Left renal pelvis (tissue), 4 donors: Measurements from ENCODE around the gene DARS1. TPM values are rescaled to one million over a fixed set of nuclear protein-coding genes. Genes with fewer than 3 reads are reported as not detected.

Source experiments
- DNase-seq, 4 donors: peaks; one replicate each; pipeline ENCODE4 v3.0.0-alpha.2; 2013; ENCODE audit warnings: low read depth in 4 of 4, low spot score in 3 of 4
- polyA plus RNA-seq, 4 donors: library from polyadenylated mRNA; unstranded; fragments of 120-200 nt; gene quantifications; one replicate each; pipeline ENCODE4 v1.2.1, GENCODE V29; 2013; ENCODE audit not compliant: insufficient read length in 4 of 4

The DARS1 gene
- polyA plus RNA-seq, 4 donors: 92.9 to 153 (median 135) TPM

GRCh38 chr2:136016836-136017235 is 31.4 kb upstream of the DARS1 start:
- DNase-seq: no peak

- DNase-seq: no peak
Measured at GRCh38 chr2:136016427-136016826, 31.0 kb upstream of the DARS1 start.

- no peak for DNase-seq
Measured at GRCh38 chr2:136015699-136016098, 30.3 kb upstream of the DARS1 start.

- DNase-seq: no peak
Measured at GRCh38 chr2:136014411-136014810, 29.0 kb upstream of the DARS1 start.

DNA sequence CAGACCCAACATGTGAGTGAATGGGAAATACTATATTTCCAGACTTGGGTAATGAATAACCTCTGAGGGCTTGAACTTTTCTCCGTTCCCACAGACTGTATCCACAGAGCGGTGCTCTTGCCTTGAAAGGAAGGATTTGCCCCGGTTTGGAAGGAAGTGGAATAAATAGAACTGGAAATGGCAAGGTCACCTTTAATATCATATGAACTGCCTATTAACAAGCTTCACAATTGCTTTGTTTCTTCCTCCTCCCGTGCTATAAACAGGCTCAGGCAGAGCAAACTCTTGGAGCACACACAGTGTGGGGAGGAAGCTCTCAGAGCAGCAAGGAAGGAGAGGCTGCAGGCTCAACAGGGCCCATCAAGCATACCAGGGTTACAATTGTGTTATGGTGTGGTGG is 28.5 kb upstream of the DARS1 start:
- DNase-seq: peak in 1 of 4 donors; percentile 43

DNA sequence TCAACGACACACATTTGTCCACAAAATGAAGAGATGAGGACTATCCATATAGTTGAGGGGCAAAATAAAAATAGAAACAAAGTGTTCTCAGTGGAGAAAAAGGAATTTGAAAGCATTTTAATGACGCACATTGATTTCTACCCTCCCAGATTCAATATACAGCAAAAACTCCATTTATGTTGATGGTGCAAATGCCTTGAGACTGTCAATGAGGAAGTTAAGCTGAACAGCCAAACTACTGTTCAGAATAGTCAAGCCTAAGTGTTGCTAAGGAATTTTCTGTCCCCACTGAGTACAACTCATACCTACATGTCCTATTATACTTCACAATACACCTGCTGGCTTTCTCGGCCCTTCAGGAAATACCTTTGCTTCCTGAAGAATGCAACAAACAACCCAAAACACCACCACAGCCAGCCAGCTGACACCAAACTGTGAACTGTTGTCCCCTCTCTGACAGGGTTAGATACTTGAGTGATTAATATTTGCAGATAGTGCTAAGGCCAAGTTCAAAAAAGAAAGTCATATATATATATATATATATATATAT is 27.8 kb upstream of the DARS1 start:
- DNase-seq: no peak

- no peak for DNase-seq
Measured at GRCh38 chr2:136012315-136012714, 26.9 kb upstream of the DARS1 start.

DNA sequence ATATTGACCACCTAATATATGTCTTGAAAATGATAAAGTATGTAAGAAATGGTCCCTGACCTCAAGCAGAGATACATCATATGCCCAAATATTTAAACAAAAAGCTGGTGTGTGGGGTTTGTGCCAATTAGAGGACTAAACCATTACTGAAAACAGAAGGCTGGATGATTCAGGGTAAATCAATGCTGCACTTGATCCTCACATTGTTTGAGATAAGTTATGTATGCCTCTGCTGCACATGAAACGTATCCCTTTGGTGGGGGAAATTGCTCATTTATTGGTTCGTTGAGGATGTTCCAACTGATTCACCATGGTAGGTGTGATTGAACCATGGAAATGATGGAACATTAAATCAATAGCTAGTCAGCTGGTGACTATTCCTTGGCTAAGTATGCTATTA is 24.7 kb upstream of the DARS1 start:
- DNase-seq: no peak

- no peak for DNase-seq
Measured at GRCh38 chr2:136008205-136008865, 22.9 kb upstream of the DARS1 start.

DNA sequence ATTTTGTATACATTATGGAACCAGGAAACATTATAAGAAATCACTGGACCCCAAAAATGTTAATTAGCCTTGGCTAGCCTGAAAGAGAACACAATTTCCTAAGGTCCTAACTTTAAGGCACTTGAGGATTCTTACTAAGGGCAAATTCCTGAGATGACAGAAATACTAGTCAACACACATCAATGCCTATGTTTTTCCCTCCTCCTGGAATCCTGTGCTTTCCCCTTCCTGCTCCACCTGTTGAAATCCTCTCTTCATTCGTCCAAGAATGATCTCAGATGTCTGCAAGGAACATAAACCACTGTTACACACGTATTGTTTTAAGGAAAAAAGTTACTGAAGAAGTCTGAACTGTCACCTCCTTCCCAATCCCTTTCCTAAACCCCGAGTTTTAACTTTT is 21.2 kb upstream of the DARS1 start:
- no peak for DNase-seq

- no peak for DNase-seq
Measured at GRCh38 chr2:136005462-136006196, 20.2 kb upstream of the DARS1 start.

DNA sequence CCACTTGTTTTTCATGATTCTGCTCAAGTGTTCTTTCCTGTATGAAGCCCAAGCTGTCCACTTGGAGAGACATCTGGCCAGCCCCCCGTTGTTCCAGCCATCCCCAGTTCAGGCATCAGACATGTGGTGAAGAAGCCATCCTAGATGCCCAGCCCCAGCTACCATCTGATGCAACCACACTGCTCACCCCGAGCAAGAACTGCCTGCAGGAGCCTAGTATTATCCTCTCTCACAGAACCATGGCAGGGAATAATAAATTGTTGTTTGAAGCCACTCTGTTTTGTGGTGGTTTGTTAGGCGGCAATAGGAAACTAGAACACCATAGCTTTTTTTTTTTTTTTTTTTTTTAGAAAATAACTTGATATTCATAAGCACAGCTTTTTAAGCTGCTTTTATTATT is 19.5 kb upstream of the DARS1 start:
- DNase-seq: no peak

GRCh38 chr2:136001131-136001530 is 15.7 kb upstream of the DARS1 start:
- no peak for DNase-seq

GRCh38 chr2:136000502-136000901 is 15.1 kb upstream of the DARS1 start:
- no peak for DNase-seq

- DNase-seq: no peak
Measured at GRCh38 chr2:135999899-136000298, 14.5 kb upstream of the DARS1 start.

DNA sequence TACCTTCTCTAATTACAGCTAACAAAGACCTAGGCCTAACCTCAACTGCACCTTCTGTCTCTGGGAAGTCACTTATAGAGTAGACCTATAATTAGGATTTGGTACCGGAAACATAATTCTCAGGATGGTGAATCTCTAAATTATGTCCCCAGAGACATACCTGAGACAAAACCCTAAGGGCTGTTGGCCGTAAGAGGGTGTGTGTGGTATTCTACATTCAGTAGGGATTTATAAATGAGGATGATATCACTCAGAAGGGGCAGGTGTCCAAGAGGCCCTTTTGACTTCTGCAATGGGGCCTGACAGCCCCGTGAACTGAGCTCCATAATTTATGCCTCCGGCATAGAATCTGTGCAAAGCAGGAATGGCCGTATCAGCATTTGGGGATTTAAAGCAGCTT is 13.5 kb upstream of the DARS1 start:
- DNase-seq: no peak

DNA sequence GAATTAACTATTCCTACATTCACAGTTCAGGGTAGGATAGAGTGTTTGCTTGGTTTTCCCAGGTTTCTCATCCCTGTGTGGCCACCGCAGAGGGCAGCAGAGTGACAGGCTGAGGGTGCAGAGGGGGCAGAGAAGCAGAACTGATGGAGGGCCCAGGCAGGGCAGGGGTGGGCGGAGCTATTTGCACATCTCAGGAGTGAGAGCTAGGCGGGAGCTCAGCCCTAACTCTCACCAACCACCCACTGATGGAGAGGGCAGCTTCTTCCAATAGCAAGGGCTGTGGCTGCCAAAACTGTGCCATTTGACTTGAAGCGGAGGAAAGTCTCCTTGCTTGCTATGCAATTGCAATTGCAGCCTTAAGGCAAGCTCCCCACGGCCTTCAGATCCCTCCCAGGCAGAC is 12.0 kb upstream of the DARS1 start:
- DNase-seq: no peak

DNA sequence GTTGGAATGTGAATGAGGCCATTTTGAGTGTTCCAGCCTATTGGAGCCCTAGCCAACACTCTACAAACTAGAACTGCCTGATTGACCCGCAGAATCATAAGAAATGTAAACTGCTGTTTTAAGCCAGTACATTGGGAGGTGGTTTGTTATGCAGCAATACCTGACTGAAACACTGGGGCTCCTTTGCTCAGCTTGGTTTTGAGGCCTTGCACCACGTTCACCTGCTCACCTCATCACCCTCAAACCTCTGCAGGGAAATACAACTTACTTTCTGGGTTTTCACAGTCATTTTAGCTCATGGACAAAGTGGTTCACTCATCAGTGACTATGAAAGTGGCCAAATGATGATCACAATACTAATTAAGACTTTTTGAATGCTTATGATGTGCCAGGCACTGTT is 10.9 kb upstream of the DARS1 start:
- no peak for DNase-seq

GRCh38 chr2:135994281-135994680 is 8.9 kb upstream of the DARS1 start:
- DNase-seq: no peak

DNA sequence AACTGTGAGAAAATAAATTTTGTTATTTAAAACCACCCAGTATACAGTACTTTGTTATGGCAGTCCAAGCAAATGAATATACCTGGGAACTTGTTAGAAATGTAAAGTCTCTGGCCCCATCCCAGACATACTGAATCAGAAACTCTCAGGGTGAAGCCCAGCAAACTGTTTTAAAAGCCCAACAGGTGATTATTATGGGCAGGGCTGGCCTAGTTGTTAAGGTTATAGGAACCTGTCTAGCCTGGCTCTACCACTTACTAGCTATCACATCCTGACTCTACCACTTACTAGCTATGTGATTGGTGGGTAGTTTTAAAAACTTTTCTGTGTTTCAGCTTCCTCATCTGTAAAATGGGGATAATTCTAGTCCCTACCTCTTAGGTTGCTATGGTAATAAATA is 8.0 kb upstream of the DARS1 start:
- DNase-seq: no peak

GRCh38 chr2:135991861-135992260 is 6.4 kb upstream of the DARS1 start:
- no peak for DNase-seq

DNA sequence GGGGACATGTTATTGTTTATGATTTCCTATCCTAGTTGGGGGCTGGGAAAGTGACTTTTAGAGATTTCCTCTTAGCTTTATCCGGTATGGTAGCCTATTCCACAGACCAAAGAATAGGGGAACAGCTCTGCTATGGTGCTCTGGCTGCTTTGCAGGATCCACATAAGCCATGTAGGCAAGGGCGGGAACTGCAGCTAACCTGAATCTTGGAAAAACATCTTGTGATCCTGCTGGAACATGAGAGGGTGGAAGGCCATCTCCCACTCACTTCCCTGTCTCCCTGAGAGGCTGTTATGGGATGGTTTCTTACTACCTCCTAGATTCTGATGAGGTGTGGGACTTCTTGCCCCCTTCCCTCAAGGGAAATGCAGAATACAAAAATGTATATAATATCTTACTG is 2.0 kb upstream of the DARS1 start:
- DNase-seq: no peak
